A549 (cell line): ENCODE results near the gene CTBP2. TPM values are rescaled to one million over a fixed set of nuclear protein-coding genes. Genes with fewer than 3 reads are reported as not detected.

Source experiments
- ATAC-seq, 2 experiments: fragments of 200-7000 bp in 1 of 2; fragments of >200 bp in 1 of 2; cut with Nextera tagmentation in 1 of 2; cut with Tn5 transposase in 1 of 2; 3 replicates each; pipeline versions ENCODE4 v1.8.0 to v1.9.1; 2018 to 2020; ENCODE audit warnings: mild to moderate bottlenecking in 1 of 2, moderate library complexity in 1 of 2
- CTCF ChIA-PET: fragments of 300-600 bp; sonication (Branson Sonifier 250); formaldehyde crosslinking; extraction: SDS; loops from one replicate; lab custom pipeline; 2021; ENCODE audit warnings: antibody characterized with exemption, inconsistent platforms; lab: Yijun Ruan, JAX
- POLR2A ChIA-PET: fragments of 350-600 bp; formaldehyde crosslinking; extraction: SDS; loops from one replicate; lab custom pipeline; 2021; ENCODE audit warnings: antibody characterized with exemption, inconsistent platforms; lab: Yijun Ruan, JAX
- DNase-seq, 2 experiments: peaks; one replicate each; pipeline versions ENCODE4 v3.0.0 to v3.0.0-alpha.2; 2011 to 2016; ENCODE audit warnings: low read depth in 1 of 2, low spot score in 1 of 2
- FAIRE-seq: peaks from 2 replicates; lab custom pipeline; 2011; peaks lifted over from hg19 to GRCh38; lab: Jason Lieb, UNC
- H3K27ac ChIP-seq, 2 experiments: fragments of >200 bp; sonication (Bioruptor Twin); formaldehyde crosslinking; 3 replicates each; pipeline ENCODE4 v1.5.1; 2016 to 2017
- H3K4me1 ChIP-seq: fragments of >200 bp; sonication (Bioruptor Twin); formaldehyde crosslinking; 3 replicates; pipeline ENCODE4 v1.6.1; 2016
- H3K4me2 ChIP-seq: fragments of >200 bp; sonication (Bioruptor Twin); formaldehyde crosslinking; 3 replicates; pipeline ENCODE4 v1.6.1; 2016
- H3K4me3 ChIP-seq: fragments of >200 bp; sonication (Bioruptor Twin); formaldehyde crosslinking; 3 replicates; pipeline ENCODE4 v1.5.1; 2016
- H3K9me3 ChIP-seq: fragments of >200 bp; sonication (Bioruptor Twin); formaldehyde crosslinking; 3 replicates; pipeline ENCODE4 v1.6.1; 2016
- BHLHE40 ChIP-seq: IDR thresholded peaks from 2 replicates; pipeline ENCODE4 v1.6.1; 2012; ENCODE audit warnings: low read depth, low read length, inconsistent platforms
- CEBPB ChIP-seq, 2 experiments: fragments of >200 bp in 1 of 2; sonication (Bioruptor Twin) in 1 of 2; formaldehyde crosslinking in 1 of 2; IDR thresholded peaks; 2 replicates each; pipeline ENCODE4 v1.6.1; 2012 to 2016
- KDM5A ChIP-seq: fragments of 200-600 bp; sonication (generic); IDR thresholded peaks from 2 replicates; pipeline ENCODE4 v1.6.1; 2016; ENCODE audit warnings: antibody characterized with exemption, mild to moderate bottlenecking
- MAFK ChIP-seq: fragments of 450-650 bp; IDR thresholded peaks from 2 replicates; pipeline ENCODE4 v1.6.1; 2014; ENCODE audit not compliant: partially characterized antibody
- MAZ ChIP-seq: fragments of 150-350 bp; IDR thresholded peaks from 2 replicates; pipeline ENCODE4 v1.6.1; 2014; ENCODE audit warnings: antibody characterized with exemption, low read depth, low read length, borderline replicate concordance
- NFE2L2 ChIP-seq: fragments of 150-350 bp; conservative IDR thresholded peaks from 2 replicates; pipeline ENCODE4 v1.6.1; 2014; ENCODE audit warnings: low read length
- POLR2AphosphoS2 ChIP-seq: conservative IDR thresholded peaks from 2 replicates; pipeline ENCODE4 v1.6.1; 2012; ENCODE audit warnings: low read length, improper control_type of control experiment, inconsistent platforms
- RAD21 ChIP-seq, 2 experiments: fragments of >200 bp in 1 of 2; sonication (Bioruptor Twin) in 1 of 2; formaldehyde crosslinking in 1 of 2; IDR thresholded peaks in 1 of 2; conservative IDR thresholded peaks in 1 of 2; 2 replicates in 1 of 2; 3 replicates in 1 of 2; pipeline ENCODE4 v1.6.1; 2012 to 2018; ENCODE audit warnings: inconsistent platforms in 1 of 2
- RCOR1 ChIP-seq: fragments of 150-350 bp; IDR thresholded peaks from 2 replicates; pipeline ENCODE4 v1.6.1; 2014; ENCODE audit warnings: antibody characterized with exemption, low read length, low read depth
- RFX5 ChIP-seq: fragments of 450-650 bp; IDR thresholded peaks from 2 replicates; pipeline ENCODE4 v1.7.1; 2014; ENCODE audit warnings: antibody characterized with exemption, mild to moderate bottlenecking, moderate library complexity
- SMC3 ChIP-seq: fragments of >200 bp; sonication (Bioruptor Twin); formaldehyde crosslinking; IDR thresholded peaks from 3 replicates; pipeline ENCODE4 v1.6.1; 2018; ENCODE audit warnings: inconsistent platforms
- TFCP2L1 ChIP-seq: fragments of 250-450 bp; sonication (Bioruptor Pico); IDR thresholded peaks from 2 replicates; pipeline ENCODE4 v1.5.0; 2021; ENCODE audit warnings: mild to moderate bottlenecking
- TP53 ChIP-seq: fragments of 250-450 bp; sonication (Bioruptor Pico); IDR thresholded peaks from 2 replicates; pipeline ENCODE4 v1.5.0; 2021; ENCODE audit warnings: mild to moderate bottlenecking, moderate library complexity
- ZC3H11A ChIP-seq: fragments of 450-650 bp; IDR thresholded peaks from 2 replicates; pipeline ENCODE4 v1.6.1; 2014; ENCODE audit warnings: antibody characterized with exemption, mild to moderate bottlenecking
- ZSCAN20 ChIP-seq: fragments of 250-450 bp; sonication (Bioruptor Pico); IDR thresholded peaks from 2 replicates; pipeline ENCODE4 v1.8.0; 2022; ENCODE audit warnings: mild to moderate bottlenecking, moderate library complexity
- WGBS: methylation state at CpG from one replicate; pipeline ENCODE4 v1.1.6; 2017; ENCODE audit errors: missing lambda C conversion rate; 5-methylcytosine and 5-hydroxymethylcytosine counted together
- polyA plus RNA-seq, 4 experiments: library from polyadenylated mRNA; depleted of rRNA in 3 of 4; stranded (reverse); fragments of >200 nt; fragmentation: RNase III in 1 of 4; extraction: RNeasy Plus Mini Kit Qiagen cat#74134 plus additional on column Dnase treatment in 1 of 4; gene quantifications; 2 replicates in 3 of 4; 3 replicates in 1 of 4; pipeline ENCODE4 v1.2.3, GENCODE V29; 2011 to 2017
- TF ChIP-seq, protein P1 (sequence below): fragments of 250-450 bp; sonication (Bioruptor Pico); IDR thresholded peaks from 2 replicates; pipeline ENCODE4 v1.5.0; 2021; ENCODE audit warnings: mild to moderate bottlenecking, moderate library complexity, borderline replicate concordance
- TF ChIP-seq, protein P2 (sequence below): IDR thresholded peaks from 2 replicates; pipeline ENCODE4 v1.6.1; 2012
- TF ChIP-seq, protein P3 (sequence below): fragments of 250-450 bp; sonication (Bioruptor Pico); IDR thresholded peaks from 2 replicates; pipeline ENCODE4 v1.5.0; 2020; ENCODE audit warnings: low read depth, mild to moderate bottlenecking, moderate library complexity
- TF ChIP-seq, protein P4 (sequence below): fragments of 200-600 bp; sonication (generic); IDR thresholded peaks from 2 replicates; pipeline ENCODE4 v1.6.1; 2016; ENCODE audit warnings: antibody characterized with exemption, mild to moderate bottlenecking, moderate library complexity
- TF ChIP-seq, protein P5 (sequence below): fragments of >200 bp; sonication (Bioruptor Twin); formaldehyde crosslinking; IDR thresholded peaks from 3 replicates; pipeline ENCODE4 v1.5.1; 2016

The CTBP2 gene
- polyA plus RNA-seq, 2 of the 4 experiments (the other 2 are of a cell fraction), result 74.9 to 78.9 TPM

DNA sequence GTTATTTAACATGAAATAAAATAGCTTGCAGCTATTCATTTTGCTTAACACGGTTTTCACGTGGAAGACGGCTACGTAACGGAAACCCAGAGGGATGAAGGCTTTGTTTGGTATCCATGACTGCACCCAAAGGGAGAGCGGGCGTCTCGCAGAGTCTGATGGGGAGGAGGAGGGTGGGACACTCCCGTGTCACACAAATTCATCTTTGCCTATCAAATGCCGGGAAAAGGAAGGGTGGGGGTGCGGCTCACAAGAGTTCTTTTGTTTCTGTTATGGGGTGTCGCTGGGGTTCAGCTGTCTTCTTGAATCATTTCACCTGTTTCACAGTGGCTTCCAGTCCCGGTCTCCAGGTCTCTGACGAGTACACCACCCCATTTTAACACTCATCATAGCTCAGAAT is 110.0 kb downstream of the CTBP2 start:
- ATAC-seq, result no peak
- Histone ChIP-seq H3K9me3 (no peaks in the 10 kb centered on the region), H3K4me3 (no peak overlapping the region), H3K4me2 (no peak overlapping the region), H3K27ac (no peak overlapping the region)
- no peak for DNase-seq
- FAIRE-seq, result no peak
- POLR2A ChIA-PET, result no interaction called here
- 95% methylated on average over 14 of the region's 14 CpGs for WGBS
- TF ChIP-seq, protein P1, sequence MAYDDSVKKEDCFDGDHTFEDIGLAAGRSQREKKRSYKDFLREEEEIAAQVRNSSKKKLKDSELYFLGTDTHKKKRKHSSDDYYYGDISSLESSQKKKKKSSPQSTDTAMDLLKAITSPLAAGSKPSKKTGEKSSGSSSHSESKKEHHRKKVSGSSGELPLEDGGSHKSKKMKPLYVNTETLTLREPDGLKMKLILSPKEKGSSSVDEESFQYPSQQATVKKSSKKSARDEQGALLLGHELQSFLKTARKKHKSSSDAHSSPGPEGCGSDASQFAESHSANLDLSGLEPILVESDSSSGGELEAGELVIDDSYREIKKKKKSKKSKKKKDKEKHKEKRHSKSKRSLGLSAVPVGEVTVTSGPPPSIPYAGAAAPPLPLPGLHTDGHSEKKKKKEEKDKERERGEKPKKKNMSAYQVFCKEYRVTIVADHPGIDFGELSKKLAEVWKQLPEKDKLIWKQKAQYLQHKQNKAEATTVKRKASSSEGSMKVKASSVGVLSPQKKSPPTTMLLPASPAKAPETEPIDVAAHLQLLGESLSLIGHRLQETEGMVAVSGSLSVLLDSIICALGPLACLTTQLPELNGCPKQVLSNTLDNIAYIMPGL, result no peak
- TF ChIP-seq, protein P2, sequence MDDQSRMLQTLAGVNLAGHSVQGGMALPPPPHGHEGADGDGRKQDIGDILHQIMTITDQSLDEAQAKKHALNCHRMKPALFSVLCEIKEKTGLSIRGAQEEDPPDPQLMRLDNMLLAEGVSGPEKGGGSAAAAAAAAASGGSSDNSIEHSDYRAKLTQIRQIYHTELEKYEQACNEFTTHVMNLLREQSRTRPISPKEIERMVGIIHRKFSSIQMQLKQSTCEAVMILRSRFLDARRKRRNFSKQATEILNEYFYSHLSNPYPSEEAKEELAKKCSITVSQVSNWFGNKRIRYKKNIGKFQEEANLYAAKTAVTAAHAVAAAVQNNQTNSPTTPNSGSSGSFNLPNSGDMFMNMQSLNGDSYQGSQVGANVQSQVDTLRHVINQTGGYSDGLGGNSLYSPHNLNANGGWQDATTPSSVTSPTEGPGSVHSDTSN, result no peak
- TF ChIP-seq ZSCAN20, result no peak
- no peak for TF ChIP-seq TFCP2L1 (CRISPR knock-in tag)
- no peak for TF ChIP-seq RCOR1
- TF ChIP-seq POLR2AphosphoS2, result no peak
- no peak for TF ChIP-seq MAFK
- no peak for TF ChIP-seq KDM5A
- no peak for TF ChIP-seq MAZ
- no peak for TF ChIP-seq BHLHE40
- TF ChIP-seq CEBPB (IDR thresholded peaks at IDR 0.05), result no peak
- TF ChIP-seq, all 56 proteins: peak for 0
- peaks cover 28% of the 10 kb centered on the region for H3K4me1 ChIP-seq
- CTCF ChIA-PET, result interaction anchor here (0.8 to 8.5 kb wide), 3 partner anchors 13 to 579 kb away, joined by 3 to 105 read pairs (median 3); no protein-coding TSS in a partner anchor

DNA sequence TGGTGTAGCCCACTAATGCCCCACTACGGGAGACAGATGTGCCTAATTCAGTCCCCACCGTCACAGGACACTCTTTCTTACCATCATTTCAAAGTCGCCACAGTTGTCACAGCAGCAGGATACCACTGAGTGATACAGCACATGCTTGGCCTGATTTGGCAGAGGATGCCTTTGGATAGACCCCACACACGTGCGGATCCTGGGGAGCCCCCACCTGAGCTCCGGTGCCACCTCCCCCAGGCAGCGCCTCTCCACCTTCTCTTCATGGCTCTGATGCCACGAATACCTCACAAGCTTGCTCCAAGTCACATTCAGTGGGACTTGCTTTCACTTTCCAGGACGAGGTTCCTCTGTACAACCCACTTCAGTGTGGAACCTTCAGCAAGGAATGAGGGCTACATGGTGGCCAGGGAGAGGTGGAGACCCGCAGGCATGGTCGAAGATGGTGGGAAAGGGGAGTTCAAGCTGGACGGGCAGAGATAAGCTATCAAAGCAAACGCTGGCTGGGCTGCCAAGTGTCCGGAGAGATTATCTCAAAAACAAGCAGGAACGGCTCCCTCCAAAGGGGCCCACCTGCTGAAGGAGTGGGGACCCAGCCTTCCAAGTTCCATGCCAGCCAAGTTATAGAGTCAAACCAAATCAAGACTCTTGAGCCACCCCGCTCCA is 111.0 kb downstream of the CTBP2 start:
- CTCF ChIA-PET, result interaction anchor here (0.6 to 8.5 kb wide), 5 partner anchors 13 to 514 kb away, joined by 3 to 105 read pairs (median 10); no protein-coding TSS in a partner anchor
- Histone ChIP-seq H3K4me1 (peaks cover 37% of the 10 kb centered on the region), H3K27ac (peak overlapping the region in 1 of 2 experiments; percentile 85; a peak in 1 of 6 replicates), H3K9me3 (no peaks in the 10 kb centered on the region), H3K4me3 (no peak overlapping the region)
- POLR2A ChIA-PET, result no interaction called here
- no peak for DNase-seq
- 80% methylated on average over 16 of the region's 16 CpGs for WGBS
- TF ChIP-seq ZC3H11A, result no peak
- TF ChIP-seq, all 56 proteins: peak for 0
- ATAC-seq (no peak), FAIRE-seq (no peak)
- H3K4me2 ChIP-seq, result no peak overlapping the region

DNA sequence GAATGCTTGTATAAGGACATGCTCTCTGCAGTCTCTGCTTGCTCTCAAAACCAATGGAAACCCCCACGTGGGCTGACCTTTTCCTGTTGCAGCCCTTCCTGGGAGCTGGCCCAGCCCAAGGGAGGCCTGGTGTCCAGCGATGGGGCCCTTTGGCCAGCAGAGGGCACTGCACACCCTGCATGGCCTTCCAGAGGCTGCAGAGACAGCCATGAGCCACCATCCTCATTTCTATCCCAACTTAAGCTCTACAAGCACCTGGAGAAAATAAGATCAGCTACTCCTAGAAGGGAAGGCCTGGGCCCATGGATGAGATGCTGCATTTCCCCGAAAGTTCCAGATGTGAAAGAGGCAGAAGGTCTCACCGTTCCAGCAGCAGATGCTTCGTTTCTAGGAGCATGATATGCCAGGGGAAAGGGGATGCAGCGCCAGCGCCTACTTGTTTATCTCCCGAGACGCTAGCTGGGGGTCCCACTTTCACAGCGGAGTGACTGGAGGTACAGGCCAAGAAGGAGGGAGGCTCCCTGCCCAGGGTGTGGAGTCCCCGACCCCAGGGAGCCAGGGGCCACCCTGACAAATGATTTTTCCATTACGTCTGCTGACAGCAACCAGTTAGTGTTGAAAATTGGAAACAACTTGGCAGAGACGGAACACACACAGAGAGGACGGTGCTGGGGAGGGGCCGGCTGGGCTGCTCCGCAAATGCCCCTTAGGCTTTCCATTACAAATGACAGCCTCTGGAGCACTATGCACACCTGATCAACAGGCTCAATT is 112.1 kb downstream of the CTBP2 start:
- peak overlapping the region; percentile 45; the same call in 2 of the 3 replicates for H3K4me2 ChIP-seq
- peak overlapping the region; percentile 70 to 85 for H3K27ac ChIP-seq
- no peaks in the 10 kb centered on the region for H3K9me3 ChIP-seq
- H3K4me1 ChIP-seq, result peaks cover 37% of the 10 kb centered on the region
- FAIRE-seq (no peak), ATAC-seq (peak; percentile 96 to 97), DNase-seq (peak; percentile 86 to 92)
- 72% methylated on average over 16 of the region's 16 CpGs for WGBS
- H3K4me3 ChIP-seq, result no peak overlapping the region
- CTCF ChIA-PET, result interaction anchor here (0.5 to 8.5 kb wide), 50 partner anchors 9 to 757 kb away, joined by 3 to 105 read pairs (median 6); no protein-coding TSS in a partner anchor
- POLR2A ChIA-PET, result interaction anchor here (0.6 to 1.0 kb wide), 2 partner anchors 112 to 671 kb away, joined by 3 read pairs; partner anchors contain the start of genes CTBP2 and EDRF1
- no peak for TF ChIP-seq RFX5
- TF ChIP-seq, protein P3, sequence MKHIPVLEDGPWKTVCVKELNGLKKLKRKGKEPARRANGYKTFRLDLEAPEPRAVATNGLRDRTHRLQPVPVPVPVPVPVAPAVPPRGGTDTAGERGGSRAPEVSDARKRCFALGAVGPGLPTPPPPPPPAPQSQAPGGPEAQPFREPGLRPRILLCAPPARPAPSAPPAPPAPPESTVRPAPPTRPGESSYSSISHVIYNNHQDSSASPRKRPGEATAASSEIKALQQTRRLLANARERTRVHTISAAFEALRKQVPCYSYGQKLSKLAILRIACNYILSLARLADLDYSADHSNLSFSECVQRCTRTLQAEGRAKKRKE (CRISPR knock-in tag), result no peak
- TF ChIP-seq TP53 (CRISPR knock-in tag), result no peak
- TF ChIP-seq, protein P4, sequence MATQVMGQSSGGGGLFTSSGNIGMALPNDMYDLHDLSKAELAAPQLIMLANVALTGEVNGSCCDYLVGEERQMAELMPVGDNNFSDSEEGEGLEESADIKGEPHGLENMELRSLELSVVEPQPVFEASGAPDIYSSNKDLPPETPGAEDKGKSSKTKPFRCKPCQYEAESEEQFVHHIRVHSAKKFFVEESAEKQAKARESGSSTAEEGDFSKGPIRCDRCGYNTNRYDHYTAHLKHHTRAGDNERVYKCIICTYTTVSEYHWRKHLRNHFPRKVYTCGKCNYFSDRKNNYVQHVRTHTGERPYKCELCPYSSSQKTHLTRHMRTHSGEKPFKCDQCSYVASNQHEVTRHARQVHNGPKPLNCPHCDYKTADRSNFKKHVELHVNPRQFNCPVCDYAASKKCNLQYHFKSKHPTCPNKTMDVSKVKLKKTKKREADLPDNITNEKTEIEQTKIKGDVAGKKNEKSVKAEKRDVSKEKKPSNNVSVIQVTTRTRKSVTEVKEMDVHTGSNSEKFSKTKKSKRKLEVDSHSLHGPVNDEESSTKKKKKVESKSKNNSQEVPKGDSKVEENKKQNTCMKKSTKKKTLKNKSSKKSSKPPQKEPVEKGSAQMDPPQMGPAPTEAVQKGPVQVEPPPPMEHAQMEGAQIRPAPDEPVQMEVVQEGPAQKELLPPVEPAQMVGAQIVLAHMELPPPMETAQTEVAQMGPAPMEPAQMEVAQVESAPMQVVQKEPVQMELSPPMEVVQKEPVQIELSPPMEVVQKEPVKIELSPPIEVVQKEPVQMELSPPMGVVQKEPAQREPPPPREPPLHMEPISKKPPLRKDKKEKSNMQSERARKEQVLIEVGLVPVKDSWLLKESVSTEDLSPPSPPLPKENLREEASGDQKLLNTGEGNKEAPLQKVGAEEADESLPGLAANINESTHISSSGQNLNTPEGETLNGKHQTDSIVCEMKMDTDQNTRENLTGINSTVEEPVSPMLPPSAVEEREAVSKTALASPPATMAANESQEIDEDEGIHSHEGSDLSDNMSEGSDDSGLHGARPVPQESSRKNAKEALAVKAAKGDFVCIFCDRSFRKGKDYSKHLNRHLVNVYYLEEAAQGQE, result no peak
- TF ChIP-seq SMC3, result peak; percentile 87
- peak; percentile 87 to 88 for TF ChIP-seq RAD21 (conservative IDR thresholded peaks at IDR 0.05 in 1 of 2, IDR thresholded peaks at IDR 0.05 in 1 of 2)
- TF ChIP-seq NFE2L2, result no peak
- TF ChIP-seq, protein P5, sequence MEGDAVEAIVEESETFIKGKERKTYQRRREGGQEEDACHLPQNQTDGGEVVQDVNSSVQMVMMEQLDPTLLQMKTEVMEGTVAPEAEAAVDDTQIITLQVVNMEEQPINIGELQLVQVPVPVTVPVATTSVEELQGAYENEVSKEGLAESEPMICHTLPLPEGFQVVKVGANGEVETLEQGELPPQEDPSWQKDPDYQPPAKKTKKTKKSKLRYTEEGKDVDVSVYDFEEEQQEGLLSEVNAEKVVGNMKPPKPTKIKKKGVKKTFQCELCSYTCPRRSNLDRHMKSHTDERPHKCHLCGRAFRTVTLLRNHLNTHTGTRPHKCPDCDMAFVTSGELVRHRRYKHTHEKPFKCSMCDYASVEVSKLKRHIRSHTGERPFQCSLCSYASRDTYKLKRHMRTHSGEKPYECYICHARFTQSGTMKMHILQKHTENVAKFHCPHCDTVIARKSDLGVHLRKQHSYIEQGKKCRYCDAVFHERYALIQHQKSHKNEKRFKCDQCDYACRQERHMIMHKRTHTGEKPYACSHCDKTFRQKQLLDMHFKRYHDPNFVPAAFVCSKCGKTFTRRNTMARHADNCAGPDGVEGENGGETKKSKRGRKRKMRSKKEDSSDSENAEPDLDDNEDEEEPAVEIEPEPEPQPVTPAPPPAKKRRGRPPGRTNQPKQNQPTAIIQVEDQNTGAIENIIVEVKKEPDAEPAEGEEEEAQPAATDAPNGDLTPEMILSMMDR, result peak; percentile 94
